H9 (cell line): ENCODE measurements around the gene MARCHF10. TPM values are rescaled to one million over a fixed set of nuclear protein-coding genes. Genes with fewer than 3 reads are reported as not detected.

ENCODE experiments used
- DNase-seq: peaks from one replicate; pipeline ENCODE4 v3.0.0-alpha.2; 2017
- H2AFZ ChIP-seq: one replicate; pipeline ENCODE4 v1.6.1; 2013; ENCODE audit warnings: mild to moderate bottlenecking, low read length, control low read depth, moderate library complexity
- H2AK5ac ChIP-seq: 2 replicates; pipeline ENCODE4 v1.6.1; 2013; ENCODE audit warnings: low read length, control low read depth, mixed read lengths; ENCODE audit not compliant: insufficient read length
- H2BK120ac ChIP-seq: one replicate; pipeline ENCODE4 v1.6.1; 2013; ENCODE audit warnings: low read depth, mild to moderate bottlenecking, low read length, control low read depth, inconsistent platforms; ENCODE audit not compliant: poor library complexity, severe bottlenecking
- H2BK12ac ChIP-seq: 2 replicates; pipeline ENCODE4 v1.6.1; 2013; ENCODE audit warnings: low read length, control low read depth, mixed read lengths, low read depth; ENCODE audit not compliant: insufficient read length
- H2BK15ac ChIP-seq: 2 replicates; pipeline ENCODE4 v1.6.1; 2013; ENCODE audit warnings: low read depth, low read length, control low read depth
- H2BK20ac ChIP-seq: one replicate; pipeline ENCODE4 v1.6.1; 2013; ENCODE audit warnings: low read depth, mild to moderate bottlenecking, low read length, control low read depth, inconsistent platforms; ENCODE audit not compliant: poor library complexity, severe bottlenecking
- H2BK5ac ChIP-seq: 2 replicates; pipeline ENCODE4 v1.6.1; 2013; ENCODE audit warnings: low read length, control low read depth, mixed read lengths; ENCODE audit not compliant: insufficient read length
- H3K14ac ChIP-seq: 2 replicates; pipeline ENCODE4 v1.6.1; 2013; ENCODE audit warnings: low read length, control low read depth; ENCODE audit not compliant: insufficient read depth
- H3K18ac ChIP-seq: 2 replicates; pipeline ENCODE4 v1.6.1; 2013; ENCODE audit warnings: low read depth, mild to moderate bottlenecking, mixed read lengths, low read length, control low read depth; ENCODE audit not compliant: insufficient read length
- H3K23ac ChIP-seq: 2 replicates; pipeline ENCODE4 v1.6.1; 2013; ENCODE audit warnings: low read length, control low read depth, mixed read lengths, low read depth; ENCODE audit not compliant: insufficient read length
- H3K23me2 ChIP-seq: 2 replicates; pipeline ENCODE4 v1.6.1; 2013; ENCODE audit warnings: low read depth, mild to moderate bottlenecking, mixed read lengths, low read length, control low read depth; ENCODE audit not compliant: insufficient read length, poor library complexity, severe bottlenecking
- H3K27ac ChIP-seq: 2 replicates; pipeline ENCODE4 v1.5.1; 2013; ENCODE audit warnings: low read length, control low read depth, mixed read lengths, low read depth; ENCODE audit not compliant: insufficient read length
- H3K27me3 ChIP-seq: 2 replicates; pipeline ENCODE4 v1.6.1; 2013; ENCODE audit warnings: low read length, control low read depth, inconsistent platforms; ENCODE audit not compliant: insufficient read depth
- H3K4ac ChIP-seq: 2 replicates; pipeline ENCODE4 v1.6.1; 2013; ENCODE audit warnings: low read depth, mild to moderate bottlenecking, control low read depth, inconsistent platforms, low read length, moderate library complexity
- H3K4me1 ChIP-seq: 2 replicates; pipeline ENCODE4 v1.6.1; 2013; ENCODE audit warnings: low read length, control low read depth, inconsistent platforms; ENCODE audit not compliant: insufficient read depth
- H3K4me2 ChIP-seq: 2 replicates; pipeline ENCODE4 v1.6.1; 2013; ENCODE audit warnings: low read length, control low read depth, mixed read lengths; ENCODE audit not compliant: insufficient read length, insufficient read depth
- H3K56ac ChIP-seq: 2 replicates; pipeline ENCODE4 v1.6.1; 2013; ENCODE audit warnings: low read depth, mild to moderate bottlenecking, mixed read lengths, low read length, control low read depth; ENCODE audit not compliant: insufficient read length
- H3K79me1 ChIP-seq: 2 replicates; pipeline ENCODE4 v1.6.1; 2013; ENCODE audit warnings: low read depth, mild to moderate bottlenecking, moderate library complexity, low read length, control low read depth, inconsistent platforms; ENCODE audit not compliant: insufficient read depth, poor library complexity, severe bottlenecking
- H3K79me2 ChIP-seq: 2 replicates; pipeline ENCODE4 v1.6.1; 2013; ENCODE audit warnings: low read length, control low read depth, inconsistent platforms; ENCODE audit not compliant: insufficient read depth
- H3K9ac ChIP-seq: 2 replicates; pipeline ENCODE4 v1.6.1; 2013; ENCODE audit warnings: low read length, control low read depth, mixed read lengths; ENCODE audit not compliant: insufficient read length; ENCODE audit errors: extremely low read depth
- H3K9me3 ChIP-seq: one replicate; pipeline ENCODE4 v1.6.1; 2013; ENCODE audit warnings: low read depth, low read length, inconsistent platforms; ENCODE audit not compliant: control insufficient read depth
- H3T11ph ChIP-seq: one replicate; pipeline ENCODE4 v1.6.1; 2013; ENCODE audit warnings: mild to moderate bottlenecking, low read length, control low read depth, inconsistent platforms
- H4K20me1 ChIP-seq: one replicate; pipeline ENCODE4 v1.6.1; 2013; ENCODE audit not compliant: control insufficient read depth, insufficient read length, insufficient read depth
- H4K5ac ChIP-seq: 2 replicates; pipeline ENCODE4 v1.6.1; 2013; ENCODE audit warnings: low read depth, mild to moderate bottlenecking, mixed read lengths, low read length, control low read depth; ENCODE audit not compliant: insufficient read length
- H4K8ac ChIP-seq: replicated peaks from 2 replicates; pipeline ENCODE4 v1.6.1; 2013; ENCODE audit warnings: low read length, control low read depth, mixed read lengths, low read depth; ENCODE audit not compliant: insufficient read length
- H4K91ac ChIP-seq: 2 replicates; pipeline ENCODE4 v1.6.1; 2013; ENCODE audit warnings: low read depth, mild to moderate bottlenecking, moderate library complexity, mixed read lengths, low read length, control low read depth; ENCODE audit not compliant: insufficient read length
- H3K27ac Mint-ChIP-seq, 3 experiments: 2 replicates in 2 of 3; 3 replicates in 1 of 3; pipeline ENCODE4 v1.8.0; 2020 to 2021; ENCODE audit warnings: mixed read lengths in 3 of 3, mild to moderate bottlenecking in 1 of 3, moderate library complexity in 1 of 3
- H3K27me3 Mint-ChIP-seq: 2 replicates; pipeline ENCODE4 v1.8.0; 2021; ENCODE audit warnings: low read depth, mild to moderate bottlenecking, moderate library complexity, mixed read lengths
- H3K36me3 Mint-ChIP-seq, 3 experiments: 2 replicates in 2 of 3; 3 replicates in 1 of 3; pipeline ENCODE4 v1.8.0; 2020 to 2021; ENCODE audit warnings: low read depth in 3 of 3, mixed read lengths in 3 of 3; ENCODE audit not compliant: insufficient read depth in 1 of 3
- H3K4me1 Mint-ChIP-seq, 2 experiments: 2 replicates each; pipeline ENCODE4 v1.8.0; 2020; ENCODE audit warnings: mixed read lengths in 2 of 2
- H3K4me3 Mint-ChIP-seq, 2 experiments: 2 replicates in 1 of 2; 3 replicates in 1 of 2; pipeline ENCODE4 v1.8.0; 2020 to 2021; ENCODE audit warnings: mild to moderate bottlenecking in 2 of 2, mixed read lengths in 2 of 2, moderate library complexity in 1 of 2
- H3K9me3 Mint-ChIP-seq, 2 experiments: 2 replicates in 1 of 2; 3 replicates in 1 of 2; pipeline ENCODE4 v1.8.0; 2020; ENCODE audit warnings: mild to moderate bottlenecking in 2 of 2, mixed read lengths in 2 of 2, moderate library complexity in 1 of 2
- WGBS: extraction: QIAGEN DNeasy Blood & Tissue Kit; methylation state at CpG from one replicate; pipeline ENCODE4 v1.1.7; 2013; ENCODE audit warnings: missing lambda C conversion rate, low lambda C conversion rate, mixed read lengths; ENCODE audit not compliant: insufficient read length; ENCODE audit errors: extremely low coverage; 5-methylcytosine and 5-hydroxymethylcytosine counted together
- total RNA-seq: library from RNA; stranded (reverse); gene quantifications from 2 replicates; pipeline ENCODE4 v1.2.1, GENCODE V29; 2021
- TF ChIP-seq, protein P1 (sequence below): fragments of 200-600 bp; sonication (generic); conservative IDR thresholded peaks from 3 replicates; pipeline ENCODE4 v1.8.0; 2021; ENCODE audit warnings: antibody characterized with exemption, mild to moderate bottlenecking

Gene MARCHF10
- total RNA-seq, 1 experiment from 2014 or later = not detected

DNA sequence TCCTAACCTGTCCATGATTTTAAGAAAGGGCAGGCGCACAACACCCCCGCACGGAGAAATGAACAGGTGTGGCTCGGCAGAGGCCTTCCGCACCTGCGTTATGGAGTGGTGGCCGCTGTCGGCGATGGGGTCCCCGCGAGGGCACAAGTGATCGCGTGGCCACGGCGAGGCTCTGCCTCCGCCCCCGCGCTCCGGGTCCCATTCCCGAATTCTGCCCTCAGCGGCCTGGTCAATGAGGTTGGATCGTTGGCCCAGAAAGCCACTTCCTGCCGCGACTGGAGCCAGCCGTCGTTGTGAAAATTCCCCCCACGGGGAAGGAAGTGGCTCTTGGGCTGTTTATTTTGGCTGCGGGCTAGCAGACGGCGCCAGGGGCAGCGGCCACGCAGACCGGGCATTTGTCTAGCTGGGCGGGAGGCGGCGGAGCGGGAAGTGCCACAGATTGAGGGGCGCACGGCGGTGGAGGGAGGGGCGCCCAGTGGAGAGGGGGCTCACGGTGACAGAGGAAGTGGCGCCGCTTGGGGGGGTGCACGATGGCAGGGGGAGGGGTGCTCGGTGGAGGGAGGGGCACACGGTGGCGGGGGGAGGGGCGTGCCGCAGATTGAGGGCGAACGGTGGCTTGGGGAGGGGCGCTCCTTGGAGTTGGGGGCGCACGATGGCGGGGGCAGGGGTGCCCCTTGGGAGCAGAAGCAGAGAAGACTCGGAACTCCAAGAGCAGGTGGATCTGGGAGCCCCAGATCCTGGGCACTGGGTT, 155.7 kb downstream of the MARCHF10 start:
- Histone ChIP-seq H2AK5ac (no peak overlapping the region), H3K4me2 (peak overlapping the region; percentile 50), H4K5ac (no peak overlapping the region), H3K18ac (peak overlapping the region; percentile 90), H2BK12ac (peak overlapping the region; percentile 48), H2BK5ac (no peak overlapping the region), H3K27ac (no peak overlapping the region), H2BK15ac (no peak overlapping the region), H2BK20ac (peak overlapping the region; percentile 15), H3K4me1 (no peaks in the 10 kb centered on the region; the same call in 1 of the 2 replicates), H3K4ac (no peak overlapping the region), H3T11ph (no peak overlapping the region), H3K79me2 (no peaks in the 10 kb centered on the region), H3K9me3 (no peaks in the 10 kb centered on the region), H2BK120ac (peak overlapping the region; percentile 74), H3K79me1 (no peaks in the 10 kb centered on the region), H3K23ac (no peak overlapping the region), H3K9ac (peak overlapping the region; percentile 42), H4K20me1 (no peaks in the 10 kb centered on the region), H3K23me2 (peaks cover 11% of the 10 kb centered on the region), H3K14ac (peak overlapping the region; percentile 86), H2AFZ (no peak overlapping the region), H4K8ac (no peak overlapping the region), H4K91ac (no peak overlapping the region), H3K27me3 (no peaks in the 10 kb centered on the region; the same call in 1 of the 2 replicates), H3K56ac (no peak overlapping the region)
- no peak for DNase-seq
- Mint-ChIP-seq H3K4me1 (peaks cover 22 to 31% of the 10 kb centered on the region in 2 experiments), H3K36me3 (peaks cover 3 to 5% (median 4%) of the 10 kb centered on the region in 3 experiments; a peak in 4 of 7 replicates), H3K27ac (peak overlapping the region in 2 of 3 experiments; percentile 91; a peak in 3 of 7 replicates), H3K27me3 (peaks cover 21% of the 10 kb centered on the region), H3K4me3 (peak overlapping the region; percentile 73 to 84), H3K9me3 (no peaks in the 10 kb centered on the region; a peak in 1 of 5 replicates)
- TF ChIP-seq, protein P1, sequence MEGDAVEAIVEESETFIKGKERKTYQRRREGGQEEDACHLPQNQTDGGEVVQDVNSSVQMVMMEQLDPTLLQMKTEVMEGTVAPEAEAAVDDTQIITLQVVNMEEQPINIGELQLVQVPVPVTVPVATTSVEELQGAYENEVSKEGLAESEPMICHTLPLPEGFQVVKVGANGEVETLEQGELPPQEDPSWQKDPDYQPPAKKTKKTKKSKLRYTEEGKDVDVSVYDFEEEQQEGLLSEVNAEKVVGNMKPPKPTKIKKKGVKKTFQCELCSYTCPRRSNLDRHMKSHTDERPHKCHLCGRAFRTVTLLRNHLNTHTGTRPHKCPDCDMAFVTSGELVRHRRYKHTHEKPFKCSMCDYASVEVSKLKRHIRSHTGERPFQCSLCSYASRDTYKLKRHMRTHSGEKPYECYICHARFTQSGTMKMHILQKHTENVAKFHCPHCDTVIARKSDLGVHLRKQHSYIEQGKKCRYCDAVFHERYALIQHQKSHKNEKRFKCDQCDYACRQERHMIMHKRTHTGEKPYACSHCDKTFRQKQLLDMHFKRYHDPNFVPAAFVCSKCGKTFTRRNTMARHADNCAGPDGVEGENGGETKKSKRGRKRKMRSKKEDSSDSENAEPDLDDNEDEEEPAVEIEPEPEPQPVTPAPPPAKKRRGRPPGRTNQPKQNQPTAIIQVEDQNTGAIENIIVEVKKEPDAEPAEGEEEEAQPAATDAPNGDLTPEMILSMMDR = no peak
- WGBS = no CpG with 5 or more reads among the region's 57 CpGs

Other genes with a start within 250 kb of the MARCHF10 start
- gene MRC2, start 180.6 kb downstream of the MARCHF10 start, total RNA-seq = 18.7 and 21.6 TPM in 2 replicates
- gene TANC2, start 157.9 kb upstream of the MARCHF10 start, total RNA-seq = 7.3 and 9.3 TPM in 2 replicates